Left lung (tissue), 10 donors: ENCODE results near the gene PIK3AP1. TPM values are rescaled to one million over a fixed set of nuclear protein-coding genes. Genes with fewer than 3 reads are reported as not detected.

ENCODE experiments used
- ATAC-seq: fragments of 200-7000 bp; cut with Tn5 transposase; one replicate; pipeline ENCODE4 v1.9.1; 2020; ENCODE audit warnings: moderate library complexity
- DNase-seq, 4 donors: peaks; one replicate each; pipeline ENCODE4 v3.0.0-alpha.2; 2013 to 2020
- H3K27ac ChIP-seq, 2 donors: fragments of 200-600 bp; sonication (generic) in 1 of 2; one replicate each; pipeline versions ENCODE4 v1.5.0 to v1.8.0; 2020 to 2021
- H3K27me3 ChIP-seq, 2 donors: fragments of 200-600 bp; sonication (generic) in 1 of 2; one replicate each; pipeline versions ENCODE4 v1.5.0 to v1.8.0; 2020 to 2021
- H3K36me3 ChIP-seq, 2 donors: fragments of 200-600 bp; sonication (generic) in 1 of 2; one replicate each; pipeline versions ENCODE4 v1.5.0 to v1.8.0; 2020 to 2021
- H3K4me1 ChIP-seq, 2 donors: fragments of 200-600 bp; one replicate each; pipeline ENCODE4 v1.8.0; 2021
- H3K4me3 ChIP-seq, 2 donors: fragments of 200-600 bp; sonication (generic) in 1 of 2; one replicate each; pipeline versions ENCODE4 v1.5.0 to v1.8.0; 2020 to 2021; ENCODE audit warnings: mild to moderate bottlenecking in 1 of 2
- H3K9me3 ChIP-seq, 2 donors: fragments of 200-600 bp; sonication (generic) in 1 of 2; one replicate each; pipeline versions ENCODE4 v1.5.0 to v1.8.0; 2020 to 2021
- CTCF ChIP-seq, 2 donors: fragments of 200-600 bp; sonication (generic) in 1 of 2; IDR thresholded peaks; one replicate each; pipeline versions ENCODE4 v1.5.0 to v1.8.0; 2021; ENCODE audit warnings: antibody characterized with exemption in 2 of 2
- intact Hi-C, 2 donors: fragments of 100-400 bp; cut with DNase I; formaldehyde crosslinking; loops; one replicate each; pipeline versions ENCODE4 v1.11.2 to v1.14.2; 2022
- polyA plus RNA-seq, 6 donors: library from polyadenylated mRNA; unstranded; fragments of 120-200 nt; gene quantifications; one replicate each; pipeline ENCODE4 v1.2.1, GENCODE V29; 2013; ENCODE audit not compliant: insufficient read length in 6 of 6
- total RNA-seq, 2 donors: library from RNA; stranded (reverse); fragmentation: NEBNext Ultra II Directional; extraction: Animal tissue kit (Norgen Biotek cat#: 25700); gene quantifications; one replicate each; pipeline ENCODE4 v1.2.1, GENCODE V29; 2021
- donor health status: DM: no; HTN: yes; CAD: no.
- donor health status: DM: no; HTN: no; CAD: no.

The PIK3AP1 gene
- total and polyA plus RNA-seq, 8 donors: 2.3 to 91.3 (median 3.6) TPM

- H3K9me3 ChIP-seq: no peaks in the 10 kb centered on the region
- H3K4me3 ChIP-seq: no peak overlapping the region
- no peaks in the 10 kb centered on the region for H3K27me3 ChIP-seq
- peaks cover 0 to 5% of the 10 kb centered on the region in 2 donors for H3K36me3 ChIP-seq
- H3K4me1 ChIP-seq: peaks cover 0 to 53% of the 10 kb centered on the region in 2 donors
- no peak for TF ChIP-seq CTCF (IDR thresholded peaks at IDR 0.05)
- DNase-seq (no peak), ATAC-seq (no peak)
- intact Hi-C loops: no loop called here
- H3K27ac ChIP-seq: no peak overlapping the region
Measured at GRCh38 chr10:96665306-96665705, 55.0 kb downstream of the PIK3AP1 start.

- no peak overlapping the region for H3K4me3 ChIP-seq
- peaks cover 0 to 53% of the 10 kb centered on the region in 2 donors for H3K4me1 ChIP-seq
- H3K9me3 ChIP-seq: no peaks in the 10 kb centered on the region
- H3K36me3 ChIP-seq: peaks cover 0 to 5% of the 10 kb centered on the region in 2 donors
- peak overlapping the region in 1 of 2 donors; percentile 29 for H3K27ac ChIP-seq
- no peak for ATAC-seq
- intact Hi-C loops: no loop called here
- H3K27me3 ChIP-seq: no peaks in the 10 kb centered on the region
- no peak for DNase-seq
- TF ChIP-seq CTCF (IDR thresholded peaks at IDR 0.05): no peak
Measured at GRCh38 chr10:96664563-96664962, 55.8 kb downstream of the PIK3AP1 start.

GRCh38 chr10:96663797-96664196 is 56.5 kb downstream of the PIK3AP1 start:
- H3K36me3 ChIP-seq: peaks cover 0 to 5% of the 10 kb centered on the region in 2 donors
- no peaks in the 10 kb centered on the region for H3K27me3 ChIP-seq
- ATAC-seq: no peak
- intact Hi-C loops: no loop called here
- no peak for DNase-seq
- H3K9me3 ChIP-seq: no peaks in the 10 kb centered on the region
- no peak overlapping the region for H3K4me3 ChIP-seq
- H3K27ac ChIP-seq: peak overlapping the region in 1 of 2 donors; percentile 29
- TF ChIP-seq CTCF (IDR thresholded peaks at IDR 0.05): no peak
- peaks cover 0 to 55% of the 10 kb centered on the region in 2 donors for H3K4me1 ChIP-seq

GRCh38 chr10:96661632-96662031 is 58.7 kb downstream of the PIK3AP1 start:
- H3K27me3 ChIP-seq: no peaks in the 10 kb centered on the region
- no peak overlapping the region for H3K27ac ChIP-seq
- no peaks in the 10 kb centered on the region for H3K9me3 ChIP-seq
- TF ChIP-seq CTCF (IDR thresholded peaks at IDR 0.05): no peak
- ATAC-seq (no peak), DNase-seq (no peak)
- intact Hi-C loops: no loop called here
- no peak overlapping the region for H3K4me3 ChIP-seq
- H3K36me3 ChIP-seq: peaks cover 0 to 5% of the 10 kb centered on the region in 2 donors
- H3K4me1 ChIP-seq: peaks cover 0 to 70% of the 10 kb centered on the region in 2 donors

- H3K27me3 ChIP-seq: no peaks in the 10 kb centered on the region
- H3K4me1 ChIP-seq: peaks cover 0 to 81% of the 10 kb centered on the region in 2 donors
- intact Hi-C loops: no loop called here
- no peaks in the 10 kb centered on the region for H3K9me3 ChIP-seq
- no peaks in the 10 kb centered on the region for H3K36me3 ChIP-seq
- peak overlapping the region in 1 of 2 donors; percentile 81 for H3K27ac ChIP-seq
- no peak overlapping the region for H3K4me3 ChIP-seq
- DNase-seq (no peak), ATAC-seq (no peak)
- no peak for TF ChIP-seq CTCF (IDR thresholded peaks at IDR 0.05)
Measured at GRCh38 chr10:96660297-96660696, 60.0 kb downstream of the PIK3AP1 start.
